Measurements from ENCODE around the gene LSAMP. TPM values are rescaled to one million over a fixed set of nuclear protein-coding genes. Genes with fewer than 3 reads are reported as not detected.

LSAMP gene
- total and polyA plus RNA-seq, 2 of the 8 experiments (the other 6 are each of a cell fraction or from before 2014, with no cell fraction given), result 1.8 to 5.7 TPM

- TF ChIP-seq, protein P1, sequence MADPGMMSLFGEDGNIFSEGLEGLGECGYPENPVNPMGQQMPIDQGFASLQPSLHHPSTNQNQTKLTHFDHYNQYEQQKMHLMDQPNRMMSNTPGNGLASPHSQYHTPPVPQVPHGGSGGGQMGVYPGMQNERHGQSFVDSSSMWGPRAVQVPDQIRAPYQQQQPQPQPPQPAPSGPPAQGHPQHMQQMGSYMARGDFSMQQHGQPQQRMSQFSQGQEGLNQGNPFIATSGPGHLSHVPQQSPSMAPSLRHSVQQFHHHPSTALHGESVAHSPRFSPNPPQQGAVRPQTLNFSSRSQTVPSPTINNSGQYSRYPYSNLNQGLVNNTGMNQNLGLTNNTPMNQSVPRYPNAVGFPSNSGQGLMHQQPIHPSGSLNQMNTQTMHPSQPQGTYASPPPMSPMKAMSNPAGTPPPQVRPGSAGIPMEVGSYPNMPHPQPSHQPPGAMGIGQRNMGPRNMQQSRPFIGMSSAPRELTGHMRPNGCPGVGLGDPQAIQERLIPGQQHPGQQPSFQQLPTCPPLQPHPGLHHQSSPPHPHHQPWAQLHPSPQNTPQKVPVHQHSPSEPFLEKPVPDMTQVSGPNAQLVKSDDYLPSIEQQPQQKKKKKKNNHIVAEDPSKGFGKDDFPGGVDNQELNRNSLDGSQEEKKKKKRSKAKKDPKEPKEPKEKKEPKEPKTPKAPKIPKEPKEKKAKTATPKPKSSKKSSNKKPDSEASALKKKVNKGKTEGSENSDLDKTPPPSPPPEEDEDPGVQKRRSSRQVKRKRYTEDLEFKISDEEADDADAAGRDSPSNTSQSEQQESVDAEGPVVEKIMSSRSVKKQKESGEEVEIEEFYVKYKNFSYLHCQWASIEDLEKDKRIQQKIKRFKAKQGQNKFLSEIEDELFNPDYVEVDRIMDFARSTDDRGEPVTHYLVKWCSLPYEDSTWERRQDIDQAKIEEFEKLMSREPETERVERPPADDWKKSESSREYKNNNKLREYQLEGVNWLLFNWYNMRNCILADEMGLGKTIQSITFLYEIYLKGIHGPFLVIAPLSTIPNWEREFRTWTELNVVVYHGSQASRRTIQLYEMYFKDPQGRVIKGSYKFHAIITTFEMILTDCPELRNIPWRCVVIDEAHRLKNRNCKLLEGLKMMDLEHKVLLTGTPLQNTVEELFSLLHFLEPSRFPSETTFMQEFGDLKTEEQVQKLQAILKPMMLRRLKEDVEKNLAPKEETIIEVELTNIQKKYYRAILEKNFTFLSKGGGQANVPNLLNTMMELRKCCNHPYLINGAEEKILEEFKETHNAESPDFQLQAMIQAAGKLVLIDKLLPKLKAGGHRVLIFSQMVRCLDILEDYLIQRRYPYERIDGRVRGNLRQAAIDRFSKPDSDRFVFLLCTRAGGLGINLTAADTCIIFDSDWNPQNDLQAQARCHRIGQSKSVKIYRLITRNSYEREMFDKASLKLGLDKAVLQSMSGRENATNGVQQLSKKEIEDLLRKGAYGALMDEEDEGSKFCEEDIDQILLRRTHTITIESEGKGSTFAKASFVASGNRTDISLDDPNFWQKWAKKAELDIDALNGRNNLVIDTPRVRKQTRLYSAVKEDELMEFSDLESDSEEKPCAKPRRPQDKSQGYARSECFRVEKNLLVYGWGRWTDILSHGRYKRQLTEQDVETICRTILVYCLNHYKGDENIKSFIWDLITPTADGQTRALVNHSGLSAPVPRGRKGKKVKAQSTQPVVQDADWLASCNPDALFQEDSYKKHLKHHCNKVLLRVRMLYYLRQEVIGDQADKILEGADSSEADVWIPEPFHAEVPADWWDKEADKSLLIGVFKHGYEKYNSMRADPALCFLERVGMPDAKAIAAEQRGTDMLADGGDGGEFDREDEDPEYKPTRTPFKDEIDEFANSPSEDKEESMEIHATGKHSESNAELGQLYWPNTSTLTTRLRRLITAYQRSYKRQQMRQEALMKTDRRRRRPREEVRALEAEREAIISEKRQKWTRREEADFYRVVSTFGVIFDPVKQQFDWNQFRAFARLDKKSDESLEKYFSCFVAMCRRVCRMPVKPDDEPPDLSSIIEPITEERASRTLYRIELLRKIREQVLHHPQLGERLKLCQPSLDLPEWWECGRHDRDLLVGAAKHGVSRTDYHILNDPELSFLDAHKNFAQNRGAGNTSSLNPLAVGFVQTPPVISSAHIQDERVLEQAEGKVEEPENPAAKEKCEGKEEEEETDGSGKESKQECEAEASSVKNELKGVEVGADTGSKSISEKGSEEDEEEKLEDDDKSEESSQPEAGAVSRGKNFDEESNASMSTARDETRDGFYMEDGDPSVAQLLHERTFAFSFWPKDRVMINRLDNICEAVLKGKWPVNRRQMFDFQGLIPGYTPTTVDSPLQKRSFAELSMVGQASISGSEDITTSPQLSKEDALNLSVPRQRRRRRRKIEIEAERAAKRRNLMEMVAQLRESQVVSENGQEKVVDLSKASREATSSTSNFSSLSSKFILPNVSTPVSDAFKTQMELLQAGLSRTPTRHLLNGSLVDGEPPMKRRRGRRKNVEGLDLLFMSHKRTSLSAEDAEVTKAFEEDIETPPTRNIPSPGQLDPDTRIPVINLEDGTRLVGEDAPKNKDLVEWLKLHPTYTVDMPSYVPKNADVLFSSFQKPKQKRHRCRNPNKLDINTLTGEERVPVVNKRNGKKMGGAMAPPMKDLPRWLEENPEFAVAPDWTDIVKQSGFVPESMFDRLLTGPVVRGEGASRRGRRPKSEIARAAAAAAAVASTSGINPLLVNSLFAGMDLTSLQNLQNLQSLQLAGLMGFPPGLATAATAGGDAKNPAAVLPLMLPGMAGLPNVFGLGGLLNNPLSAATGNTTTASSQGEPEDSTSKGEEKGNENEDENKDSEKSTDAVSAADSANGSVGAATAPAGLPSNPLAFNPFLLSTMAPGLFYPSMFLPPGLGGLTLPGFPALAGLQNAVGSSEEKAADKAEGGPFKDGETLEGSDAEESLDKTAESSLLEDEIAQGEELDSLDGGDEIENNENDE (IDR thresholded peaks at IDR 0.05; ENCODE audit: insufficient replicate concordance, low read length), result no peak
- no peak for TF ChIP-seq GABPA (IDR thresholded peaks at IDR 0.05; ENCODE audit: borderline replicate concordance, insufficient read depth, low read length)
- no peak for TF ChIP-seq ATF2 (IDR thresholded peaks at IDR 0.05; ENCODE audit: low read length)
- no peak for TF ChIP-seq SUZ12 (IDR thresholded peaks at IDR 0.05; ENCODE audit: low read length)
- no peak for TF ChIP-seq KDM4A (IDR thresholded peaks at IDR 0.05; ENCODE audit: low read depth, low read length, severe bottlenecking)
Measured at GRCh38 chr3:116474032-116474780, 28.9 kb upstream of the LSAMP start (continued).

Measured in H1 (cell line).